IMR-90 (cell line): ENCODE data around the gene CAMTA1. TPM values are rescaled to one million over a fixed set of nuclear protein-coding genes. Genes with fewer than 3 reads are reported as not detected.

Experiments used
- ATAC-seq: fragments of 200-7000 bp; cut with Tn5 transposase; 2 replicates; pipeline ENCODE4 v1.9.1; 2020; ENCODE audit warnings: low read depth, mild to moderate bottlenecking, moderate library complexity
- BruUV-seq: library from RNA; stranded (reverse); fragments of 400-500 nt; replicated peaks from 2 replicates; lab custom pipeline; 2021; lab: Mats Ljungman, UMichigan
- CTCF ChIA-PET: fragments of 300-600 bp; formaldehyde crosslinking; extraction: SDS; loops from one replicate; lab custom pipeline; 2021; ENCODE audit warnings: antibody characterized with exemption; lab: Yijun Ruan, JAX
- POLR2A ChIA-PET: fragments of 300-600 bp; sonication (Branson Sonifier 250); formaldehyde crosslinking; loops from one replicate; lab custom pipeline; 2022; ENCODE audit warnings: antibody characterized with exemption; ENCODE audit not compliant: unreplicated experiment; lab: Charles Lee
- DNase-seq: peaks from one replicate; pipeline ENCODE4 v3.0.0; 2013
- H2AFZ ChIP-seq: replicated peaks from 2 replicates; pipeline ENCODE3; 2013; ENCODE audit warnings: low read length, mild to moderate bottlenecking; ENCODE audit not compliant: poor library complexity
- H2AK5ac ChIP-seq: 2 replicates; pipeline ENCODE4 v1.6.1; 2013; ENCODE audit warnings: low read depth, low read length, inconsistent platforms
- H2AK9ac ChIP-seq: replicated peaks from 2 replicates; pipeline ENCODE3; 2013; ENCODE audit warnings: mild to moderate bottlenecking, low read depth, low read length, moderate library complexity; ENCODE audit not compliant: poor library complexity
- H2BK120ac ChIP-seq: 2 replicates; pipeline ENCODE4 v1.6.1; 2013; ENCODE audit warnings: low read depth, low read length, inconsistent platforms
- H2BK15ac ChIP-seq: 3 replicates; pipeline ENCODE4 v1.6.1; 2013; ENCODE audit warnings: low read depth, low read length, inconsistent platforms
- H2BK20ac ChIP-seq: 2 replicates; pipeline ENCODE4 v1.6.1; 2013; ENCODE audit warnings: low read depth, mild to moderate bottlenecking, inconsistent platforms, low read length, moderate library complexity
- H2BK5ac ChIP-seq: 2 replicates; pipeline ENCODE4 v1.6.1; 2013; ENCODE audit warnings: mild to moderate bottlenecking, low read depth, low read length, inconsistent platforms; ENCODE audit not compliant: poor library complexity, severe bottlenecking
- H3K14ac ChIP-seq: replicated peaks from 2 replicates; pipeline ENCODE4 v1.6.1; 2013; ENCODE audit warnings: low read depth, low read length, inconsistent platforms
- H3K18ac ChIP-seq: 2 replicates; pipeline ENCODE4 v1.6.1; 2013; ENCODE audit warnings: low read depth, low read length, control low read depth
- H3K23ac ChIP-seq: 2 replicates; pipeline ENCODE4 v1.6.1; 2013; ENCODE audit warnings: low read depth, low read length, inconsistent platforms
- H3K27ac ChIP-seq: 2 replicates; pipeline ENCODE4 v1.5.1; 2013; ENCODE audit warnings: mild to moderate bottlenecking, control low read depth, low read length; ENCODE audit not compliant: insufficient read depth
- H3K27me3 ChIP-seq: 2 replicates; pipeline ENCODE4 v1.6.1; 2013; ENCODE audit warnings: low read length; ENCODE audit not compliant: control insufficient read depth, insufficient read depth
- H3K36me3 ChIP-seq: 2 replicates; pipeline ENCODE4 v1.6.1; 2013; ENCODE audit warnings: low read length, mixed read lengths; ENCODE audit not compliant: control insufficient read depth, insufficient read depth
- H3K4ac ChIP-seq: 2 replicates; pipeline ENCODE4 v1.6.1; 2013; ENCODE audit warnings: low read depth, low read length, inconsistent platforms
- H3K4me1 ChIP-seq: 2 replicates; pipeline ENCODE4 v1.6.1; 2013; ENCODE audit warnings: low read length, mixed read lengths; ENCODE audit not compliant: control insufficient read depth, insufficient read depth
- H3K4me2 ChIP-seq: 2 replicates; pipeline ENCODE4 v1.6.1; 2013; ENCODE audit warnings: low read depth, mild to moderate bottlenecking, control low read depth, low read length, moderate library complexity
- H3K4me3 ChIP-seq: 2 replicates; pipeline ENCODE4 v1.5.1; 2013; ENCODE audit warnings: low read depth, mild to moderate bottlenecking, control low read depth, low read length, moderate library complexity; ENCODE audit not compliant: insufficient read depth
- H3K56ac ChIP-seq: 2 replicates; pipeline ENCODE4 v1.6.1; 2013; ENCODE audit warnings: low read length, inconsistent platforms; ENCODE audit not compliant: insufficient read depth; ENCODE audit errors: extremely low read depth
- H3K79me1 ChIP-seq, 2 experiments: 2 replicates each; pipeline ENCODE4 v1.6.1; 2013; ENCODE audit warnings: low read length in 2 of 2, inconsistent platforms in 1 of 2, low read depth in 1 of 2
- H3K9ac ChIP-seq: 2 replicates; pipeline ENCODE4 v1.6.1; 2013; ENCODE audit warnings: low read depth, low read length, control low read depth
- H3K9me1 ChIP-seq: 2 replicates; pipeline ENCODE4 v1.6.1; 2013; ENCODE audit warnings: low read length, inconsistent platforms; ENCODE audit not compliant: insufficient read depth
- H3K9me3 ChIP-seq: 2 replicates; pipeline ENCODE4 v1.6.1; 2013; ENCODE audit warnings: low read length; ENCODE audit not compliant: control insufficient read depth, insufficient read depth
- H4K20me1 ChIP-seq: 2 replicates; pipeline ENCODE4 v1.6.1; 2013; ENCODE audit warnings: low read length, inconsistent platforms; ENCODE audit not compliant: insufficient read depth
- H4K5ac ChIP-seq: 2 replicates; pipeline ENCODE4 v1.6.1; 2013; ENCODE audit warnings: mild to moderate bottlenecking, low read depth, low read length, control low read depth
- H4K8ac ChIP-seq, 2 experiments: 2 replicates each; pipeline ENCODE4 v1.6.1; 2013; ENCODE audit warnings: low read depth in 2 of 2, low read length in 2 of 2, control low read depth in 1 of 2, inconsistent platforms in 1 of 2
- H4K91ac ChIP-seq: 2 replicates; pipeline ENCODE4 v1.6.1; 2013; ENCODE audit warnings: low read depth, low read length, inconsistent platforms; ENCODE audit not compliant: insufficient read depth
- CEBPB ChIP-seq: IDR thresholded peaks from 2 replicates; pipeline ENCODE4 v1.6.1; 2012; ENCODE audit warnings: low read depth, low read length, improper control_type of control experiment
- WGBS, 2 experiments: methylation state at CpG; one replicate each; pipeline versions ENCODE4 v1.1.5 to v1.1.7; 2013; ENCODE audit warnings: missing lambda C conversion rate in 2 of 2; ENCODE audit not compliant: insufficient read length in 1 of 2; ENCODE audit errors: extremely low coverage in 2 of 2; 5-methylcytosine and 5-hydroxymethylcytosine counted together
- dilution Hi-C: fragments of 300-500 bp; cut with HindIII; formaldehyde crosslinking; loops from one replicate; pipeline ENCODE4 v1.14.3; 2018; ENCODE audit warnings: low sequenced_read_pairs; ENCODE audit not compliant: unreplicated experiment
- in situ Hi-C: fragments of 300-500 bp; cut with MboI; formaldehyde crosslinking; loops from 3 replicates; pipeline ENCODE4 v1.14.3; 2019; ENCODE audit warnings: low sequenced_read_pairs, inconsistent platforms, mixed read lengths
- intact Hi-C: fragments of 100-400 bp; cut with micrococcal nuclease; formaldehyde crosslinking; loops from 2 replicates; pipeline ENCODE4 v1.10.0; 2022
- polyA plus RNA-seq, 3 experiments: library from polyadenylated mRNA; depleted of rRNA; stranded (reverse); fragments of >200 nt; gene quantifications; 2 replicates each; pipeline ENCODE4 v1.2.3, GENCODE V29; 2012; ENCODE audit warnings: low replicate concordance in 1 of 3
- total RNA-seq: library from RNA; depleted of rRNA; stranded (reverse); fragments of >200 nt; gene quantifications from 2 replicates; pipeline ENCODE4 v1.2.3, GENCODE V29; 2012
- TF ChIP-seq, protein P1 (sequence below): fragments of 150-350 bp; IDR thresholded peaks from 2 replicates; pipeline ENCODE4 v1.6.1; 2017; ENCODE audit warnings: mild to moderate bottlenecking, antibody characterized with exemption, low read length, low read depth

The CAMTA1 gene
- total and polyA plus RNA-seq, 2 of the 4 experiments (the other 2 are of a cell fraction): 35.5 to 74.3 TPM

DNA sequence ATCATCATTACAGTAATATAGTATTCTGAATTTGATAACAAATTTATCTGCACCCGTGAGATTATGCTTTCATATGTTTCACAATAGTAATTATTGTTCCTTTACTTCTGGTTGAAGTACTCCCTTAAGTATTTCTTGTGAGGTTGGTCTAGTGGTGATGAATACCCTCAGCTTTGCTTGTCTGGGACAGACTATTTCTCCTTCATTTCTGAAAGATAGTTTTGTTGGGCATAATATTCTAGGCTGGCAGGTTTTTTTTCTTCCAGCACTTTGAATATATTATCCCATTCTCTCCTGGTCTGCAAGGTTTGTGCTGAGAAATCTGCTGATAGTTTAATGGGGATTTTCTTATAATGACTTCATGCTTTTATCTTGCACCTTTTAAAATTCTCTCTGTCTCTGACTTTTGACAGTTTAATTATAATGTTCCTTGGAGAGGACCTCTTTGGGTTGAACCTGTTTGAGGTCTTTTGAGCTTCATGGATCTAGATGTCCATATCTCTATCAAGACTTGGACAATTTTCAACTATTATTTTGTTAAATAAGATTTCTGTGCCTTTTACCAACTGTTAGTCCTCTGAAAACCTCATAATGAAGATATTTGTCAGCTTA lies 614.4 kb downstream of the CAMTA1 start:
- no peak overlapping the region for H3K4me2 ChIP-seq
- dilution Hi-C loops: no loop called here

More for the DNA sequence above, 614.4 kb downstream of the CAMTA1 start:
- no CpG with 5 or more reads among the region's 1 CpG for WGBS, 2 experiments
- Histone ChIP-seq H3K14ac (no peak overlapping the region), H4K8ac (no peak overlapping the region), H2BK20ac (no peak overlapping the region), H2AK9ac (no peak overlapping the region), H3K23ac (no peak overlapping the region), H3K79me1 (no peaks in the 10 kb centered on the region), H3K36me3 (no peaks in the 10 kb centered on the region), H3K9me1 (0 out of 2 replicates have a peak, but pooled peaks cover 6% of the 10 kb centered on the region), H3K27me3 (no peaks in the 10 kb centered on the region), H2AFZ (no peak overlapping the region), H3K4ac (no peak overlapping the region), H3K27ac (no peak overlapping the region), H3K9me3 (peaks cover 9% of the 10 kb centered on the region), H3K9ac (no peak overlapping the region), H4K20me1 (no peaks in the 10 kb centered on the region), H4K91ac (no peak overlapping the region), H2BK120ac (no peak overlapping the region), H2BK5ac (no peak overlapping the region), H2BK15ac (no peak overlapping the region), H3K18ac (no peak overlapping the region), H3K4me1 (peaks cover 8% of the 10 kb centered on the region), H4K5ac (no peak overlapping the region), H3K4me3 (no peak overlapping the region), H2AK5ac (no peak overlapping the region), H3K56ac (no peak overlapping the region)
- POLR2A ChIA-PET: no interaction called here
- in situ Hi-C loops (no loop called here), intact Hi-C loops (loop anchor here (5.0 to 10.0 kb wide), 3 partner anchors 73 to 155 kb away; no protein-coding TSS in a partner anchor)
- ATAC-seq (no peak), DNase-seq (no peak)
- CTCF ChIA-PET: no interaction called here
- no TSS peak for BruUV-seq
- TF ChIP-seq, protein P1, sequence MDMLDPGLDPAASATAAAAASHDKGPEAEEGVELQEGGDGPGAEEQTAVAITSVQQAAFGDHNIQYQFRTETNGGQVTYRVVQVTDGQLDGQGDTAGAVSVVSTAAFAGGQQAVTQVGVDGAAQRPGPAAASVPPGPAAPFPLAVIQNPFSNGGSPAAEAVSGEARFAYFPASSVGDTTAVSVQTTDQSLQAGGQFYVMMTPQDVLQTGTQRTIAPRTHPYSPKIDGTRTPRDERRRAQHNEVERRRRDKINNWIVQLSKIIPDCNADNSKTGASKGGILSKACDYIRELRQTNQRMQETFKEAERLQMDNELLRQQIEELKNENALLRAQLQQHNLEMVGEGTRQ: no peak
- peak; percentile 24; the same call in 1 of the 2 replicates for TF ChIP-seq CEBPB
